Measurements from ENCODE around the gene FAF1.

Gene FAF1

GRCh38 chr1:50693829-50694228, 266.2 kb downstream of the FAF1 start:
- no peak for DNase-seq

- no peak for DNase-seq
Measured at GRCh38 chr1:50684185-50684584, 275.9 kb downstream of the FAF1 start.

- DNase-seq: no peak
Measured at GRCh38 chr1:50681931-50682330, 278.1 kb downstream of the FAF1 start.

DNA sequence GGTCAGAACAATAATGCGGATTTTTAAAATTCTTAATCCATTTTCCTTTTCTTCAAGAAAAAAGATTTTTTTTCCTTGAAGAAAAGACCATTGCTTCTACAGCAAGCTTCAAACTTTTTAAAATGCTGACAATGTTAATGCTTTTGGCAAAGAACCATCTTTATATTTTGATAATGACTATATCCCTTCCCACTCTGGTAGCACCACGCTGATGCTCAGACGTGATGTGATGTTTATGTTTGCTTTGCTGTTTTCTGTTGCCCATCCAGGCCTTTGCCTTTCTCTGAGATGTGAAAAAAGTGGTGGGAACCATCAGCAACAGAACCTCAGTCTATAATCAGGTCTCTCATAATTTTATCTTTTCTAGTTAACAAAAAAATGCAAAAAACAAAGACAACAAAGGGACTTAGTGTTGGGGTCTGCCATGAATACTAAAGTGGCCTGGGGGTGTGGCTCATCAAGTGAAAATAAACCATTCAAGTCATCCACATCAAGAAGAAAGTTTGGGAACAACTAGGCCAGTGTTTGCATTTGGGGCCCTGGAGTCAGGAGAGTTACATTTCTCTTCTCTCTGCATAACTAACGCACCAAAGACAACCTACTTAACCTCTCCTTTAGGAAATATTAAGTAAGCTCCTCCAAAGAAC, 292.2 kb downstream of the FAF1 start:
- DNase-seq: no peak

DNA sequence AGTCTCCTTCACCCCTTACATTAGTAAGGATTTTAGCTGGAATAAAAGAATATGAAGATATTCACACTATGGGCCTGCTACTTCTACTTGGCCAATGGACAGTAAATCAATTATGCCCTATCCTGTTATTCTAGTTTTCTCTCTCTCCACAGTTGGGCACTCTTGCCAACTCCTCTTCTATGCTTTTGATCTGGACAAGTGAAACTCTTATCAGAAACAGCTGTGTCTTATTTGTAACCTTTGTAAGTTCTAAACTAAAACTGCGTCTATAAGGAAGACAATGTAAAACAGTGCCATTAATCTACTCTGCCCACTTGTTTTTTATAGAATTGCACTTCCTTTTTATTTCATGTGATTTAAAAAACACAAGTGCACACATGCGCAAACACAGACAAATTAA, 292.8 kb downstream of the FAF1 start:
- no peak for DNase-seq

DNA sequence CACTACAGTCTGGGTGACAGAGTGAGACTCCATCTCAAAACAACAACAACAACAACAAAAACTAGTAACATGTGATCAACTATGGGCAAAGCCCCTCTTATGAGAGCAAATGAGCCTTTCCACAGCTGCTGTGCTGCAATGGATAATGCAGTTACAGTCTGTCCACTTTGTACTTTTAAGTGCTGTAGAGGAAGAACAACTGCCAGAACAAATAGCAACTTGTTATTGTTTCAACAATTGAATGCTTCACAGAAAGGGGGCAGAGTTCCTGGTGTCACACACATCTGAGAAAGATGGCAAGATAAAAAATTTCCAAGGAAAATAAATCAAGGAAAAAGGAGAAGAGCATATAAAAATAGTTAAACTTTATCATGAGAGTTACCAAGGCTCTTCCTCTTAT, 293.2 kb downstream of the FAF1 start:
- no peak for DNase-seq

- DNase-seq: no peak
Measured at GRCh38 chr1:50665413-50665812, 294.7 kb downstream of the FAF1 start.

GRCh38 chr1:50661626-50662025, 298.4 kb downstream of the FAF1 start:
- DNase-seq: no peak

- DNase-seq: no peak
Measured at GRCh38 chr1:50659107-50659662, 300.9 kb downstream of the FAF1 start.

DNA sequence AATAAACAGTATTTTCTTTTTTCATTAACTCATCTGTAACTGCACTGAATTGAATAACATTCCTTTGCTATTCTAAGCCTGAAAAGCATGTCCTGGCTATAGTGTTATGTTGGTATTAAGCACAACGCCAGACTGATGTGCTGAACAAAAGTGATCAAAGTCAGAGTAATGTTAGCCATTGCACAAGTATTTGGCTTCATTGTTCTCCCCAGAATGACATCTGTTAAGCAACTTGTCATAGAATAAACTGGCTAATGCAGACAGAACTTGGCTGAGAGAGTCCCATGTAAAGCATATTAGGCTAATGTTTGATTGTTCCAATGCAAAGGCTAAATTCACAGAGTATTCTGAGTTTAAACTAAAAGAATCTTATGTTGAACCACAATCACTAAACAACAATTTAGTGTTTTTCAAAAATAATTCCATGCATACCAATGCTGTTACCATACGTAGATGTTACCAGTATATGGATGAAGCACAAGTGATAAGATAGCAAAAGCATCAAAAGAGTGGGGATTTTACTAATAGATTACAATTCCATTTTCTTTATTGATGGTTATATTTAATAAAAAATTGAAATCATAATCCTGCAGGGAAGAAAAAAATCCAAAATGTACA, 301.5 kb downstream of the FAF1 start:
- no peak for DNase-seq

GRCh38 chr1:50656931-50657330, 303.1 kb downstream of the FAF1 start:
- DNase-seq: no peak

GRCh38 chr1:50651476-50652263, 308.4 kb downstream of the FAF1 start:
- DNase-seq: no peak

GRCh38 chr1:50646526-50646925, 313.5 kb downstream of the FAF1 start:
- no peak for DNase-seq

DNA sequence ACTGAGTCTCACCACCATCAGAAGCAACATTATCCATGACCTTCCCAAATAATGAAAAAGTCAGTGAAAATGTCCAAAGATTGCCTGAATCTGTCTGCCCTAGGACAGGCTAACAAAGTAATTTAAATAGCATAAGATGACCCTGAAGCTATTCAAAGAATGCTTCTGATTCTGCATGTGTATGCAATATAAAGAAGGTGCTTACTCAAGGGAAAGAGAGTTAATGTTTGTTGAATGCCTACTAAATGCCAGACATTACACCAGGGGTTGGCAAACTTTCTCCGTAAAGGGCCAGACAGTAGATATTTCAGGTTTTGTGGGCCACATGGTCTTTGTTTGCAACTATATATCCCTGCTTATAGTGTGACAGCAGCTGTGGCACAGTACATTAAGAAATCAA, 314.9 kb downstream of the FAF1 start:
- no peak for DNase-seq

DNA sequence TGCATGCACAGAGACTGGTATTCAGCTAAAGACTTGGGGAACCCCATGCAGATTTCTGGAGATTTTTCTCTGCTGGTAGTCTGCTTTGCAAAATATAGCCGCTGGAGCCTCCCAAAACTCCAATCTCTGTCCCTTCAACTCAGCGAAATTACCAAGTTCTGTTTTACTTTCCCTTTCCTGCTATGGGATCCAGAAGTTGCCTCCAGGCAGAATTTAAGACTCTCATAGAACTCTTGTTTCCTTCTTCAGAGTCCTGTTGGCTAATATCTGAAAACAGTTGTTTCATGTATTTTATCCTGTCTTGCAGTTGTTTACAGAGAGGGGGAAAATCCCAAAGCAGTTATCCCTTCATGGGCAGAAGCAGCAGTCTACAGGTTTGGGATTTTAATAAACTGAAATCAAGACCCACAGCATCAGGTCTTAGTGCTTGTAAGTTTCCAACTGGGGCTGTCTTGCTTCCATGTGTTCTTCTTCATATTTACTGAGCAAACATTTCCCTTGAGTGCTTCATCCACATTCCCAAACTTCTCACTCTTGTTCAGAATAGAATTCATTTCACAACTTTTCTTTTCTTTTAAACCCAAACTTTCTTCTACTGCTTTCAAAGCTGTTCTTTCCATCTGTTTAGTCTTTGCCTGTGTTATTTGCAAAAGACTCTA, 315.5 kb downstream of the FAF1 start:
- DNase-seq: no peak

- DNase-seq: no peak
Measured at GRCh38 chr1:50637460-50637859, 322.6 kb downstream of the FAF1 start.

- no peak for DNase-seq
Measured at GRCh38 chr1:50634251-50634650, 325.8 kb downstream of the FAF1 start.

DNA sequence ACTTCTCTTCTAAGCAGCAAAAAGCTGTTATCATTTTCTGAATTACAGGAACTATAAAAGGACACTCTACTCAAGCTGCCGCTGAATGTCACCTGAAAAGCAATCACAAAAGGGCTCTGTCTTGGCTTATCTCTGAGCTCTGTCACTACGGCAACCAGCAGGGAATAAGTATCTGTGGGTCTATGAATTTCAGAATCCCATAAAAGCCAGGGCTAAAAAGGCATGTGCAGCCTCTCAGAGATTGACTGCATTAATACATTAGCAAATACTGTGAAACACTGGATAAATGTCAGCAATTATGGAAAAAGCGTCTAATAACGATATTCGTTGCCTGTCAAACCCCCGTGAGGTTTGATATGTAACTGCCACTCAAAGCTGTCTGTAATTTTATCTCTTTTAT, 326.6 kb downstream of the FAF1 start:
- DNase-seq: no peak

- no peak for DNase-seq
Measured at GRCh38 chr1:50631161-50631560, 328.9 kb downstream of the FAF1 start.

DNA sequence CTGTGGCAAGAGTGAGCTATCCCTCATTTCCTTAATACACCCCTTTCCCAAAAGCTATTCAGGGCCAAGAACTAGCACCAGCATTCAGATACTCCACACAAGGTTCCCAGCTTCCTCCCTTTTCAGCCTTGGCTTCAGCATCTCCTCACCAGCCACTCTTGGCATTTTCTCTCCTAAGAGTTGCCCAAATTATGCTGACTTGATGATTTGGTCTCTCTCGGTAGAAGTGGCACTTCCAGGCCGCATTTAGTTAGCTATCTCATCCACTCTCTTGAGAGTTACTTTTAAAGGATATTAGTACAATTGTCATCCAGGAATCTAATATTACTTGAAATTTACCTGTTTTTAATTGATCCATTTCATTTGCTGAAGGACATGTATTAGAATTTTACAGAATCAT, 337.8 kb downstream of the FAF1 start:
- DNase-seq: no peak

- DNase-seq: no peak
Measured at GRCh38 chr1:50620680-50621329, 339.3 kb downstream of the FAF1 start.

DNA sequence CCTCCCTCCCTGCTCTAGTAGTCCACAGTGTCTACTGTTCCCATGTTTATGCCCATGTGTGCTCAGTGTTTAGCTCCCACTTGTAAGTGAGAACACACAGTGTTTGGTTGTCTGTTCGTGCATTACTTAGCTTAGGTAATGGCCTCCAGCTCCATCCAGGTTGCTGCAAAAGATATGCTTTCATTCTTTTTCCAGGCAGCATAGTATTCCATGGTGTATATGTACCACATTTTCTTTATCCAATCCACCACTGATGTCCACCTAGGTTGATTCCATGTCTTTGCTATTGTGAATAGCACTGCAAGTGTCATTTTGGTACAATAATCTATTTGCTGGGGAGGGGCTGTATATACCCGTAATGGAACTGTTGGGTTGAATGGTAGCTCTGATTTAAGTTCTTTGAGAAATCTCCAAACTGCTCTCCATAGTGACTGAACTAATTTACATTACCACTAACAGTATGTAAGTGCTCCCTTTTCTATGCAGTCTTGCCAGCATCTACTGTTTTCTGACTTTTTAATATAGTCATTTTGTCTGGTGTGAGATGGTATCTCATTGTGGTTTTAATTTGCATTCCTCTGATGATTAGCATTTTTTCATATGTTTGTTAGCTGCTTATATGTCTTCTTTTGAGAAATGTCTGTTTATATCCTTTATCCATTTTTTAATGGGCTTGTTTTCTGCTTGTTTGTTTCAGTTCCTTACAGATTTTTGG, 344.9 kb downstream of the FAF1 start:
- no peak for DNase-seq
